Breast epithelium (tissue), 4 donors: Measurements from ENCODE around the gene HOOK2. TPM values are rescaled to one million over a fixed set of nuclear protein-coding genes. Genes with fewer than 3 reads are reported as not detected.
A peak's percentile ranks its signal among the peaks of the same experiment; 100 is the strongest.

Experiments used
- DNase-seq, 2 donors: peaks; one replicate each; pipeline ENCODE4 v3.0.0-alpha.2; 2019; ENCODE audit warnings: low spot score in 2 of 2
- H3K27ac ChIP-seq, 2 donors: fragments of 200-600 bp; sonication (generic) in 1 of 2; one replicate each; pipeline ENCODE4 v1.5.1; 2016 to 2019; ENCODE audit warnings: mild to moderate bottlenecking in 1 of 2
- H3K27me3 ChIP-seq, 2 donors: fragments of 200-600 bp; sonication (generic) in 1 of 2; one replicate each; pipeline versions ENCODE4 v1.5.1 to v1.6.0; 2017 to 2019; ENCODE audit warnings: control low read depth in 1 of 2, mild to moderate bottlenecking in 1 of 2
- H3K36me3 ChIP-seq: fragments of 200-600 bp; one replicate; pipeline ENCODE4 v1.5.1; 2019
- H3K4me1 ChIP-seq, 2 donors: fragments of 200-600 bp; sonication (generic); one replicate each; pipeline ENCODE4 v1.5.1; 2016 to 2019; ENCODE audit warnings: control low read depth in 1 of 2
- H3K4me3 ChIP-seq, 3 donors: fragments of 200-600 bp; sonication (generic); 1 replicate in 2 of 3; 2 replicates in 1 of 3; pipeline ENCODE4 v1.5.1; 2016 to 2019; ENCODE audit warnings: mild to moderate bottlenecking in 3 of 3, moderate library complexity in 2 of 3
- H3K9me3 ChIP-seq, 2 donors: fragments of 200-600 bp; sonication (generic) in 1 of 2; one replicate each; pipeline ENCODE4 v1.5.1; 2016 to 2019; ENCODE audit warnings: control low read depth in 1 of 2
- CTCF ChIP-seq, 3 donors: fragments of 450-650 bp; IDR thresholded peaks; one replicate each; pipeline ENCODE4 v1.5.1; 2016 to 2017; ENCODE audit warnings: antibody characterized with exemption in 3 of 3, mild to moderate bottlenecking in 3 of 3, moderate library complexity in 3 of 3
- POLR2A ChIP-seq: fragments of 450-650 bp; IDR thresholded peaks from one replicate; pipeline ENCODE4 v1.6.1; 2016; ENCODE audit warnings: antibody characterized with exemption, mild to moderate bottlenecking, moderate library complexity
- POLR2AphosphoS5 ChIP-seq, 3 donors: sonication (generic); formaldehyde crosslinking; IDR thresholded peaks; one replicate each; pipeline ENCODE4 v1.6.1; 2017; ENCODE audit warnings: antibody characterized with exemption in 3 of 3
- intact Hi-C: fragments of 100-400 bp; cut with DNase I; formaldehyde crosslinking; loops from one replicate; pipeline ENCODE4 v1.15.1; 2023; ENCODE audit warnings: low total_unique reads
- total RNA-seq, 3 donors: library from RNA; depleted of rRNA; stranded (reverse); fragments of >200 nt; gene quantifications; one replicate each; pipeline ENCODE4 v1.1.0, GENCODE V29; 2016

The HOOK2 gene
- total RNA-seq, 3 donors from 2014 or later, result 45.8 to 101 (median 98.6) TPM

GRCh38 chr19:12789904-12790619 lies 14.7 kb upstream of the HOOK2 start:
- Histone ChIP-seq H3K36me3 (no peaks in the 10 kb centered on the region), H3K4me1 (peaks cover 6 to 29% of the 10 kb centered on the region in 2 donors), H3K4me3 (peak overlapping the region; percentile 92 to 100 (median 95)), H3K27me3 (no peaks in the 10 kb centered on the region), H3K27ac (peak overlapping the region; percentile 98 to 100), H3K9me3 (no peaks in the 10 kb centered on the region)
- intact Hi-C loops, result loop anchor here (2.0 kb wide), 1 partner anchor 13 kb away; no protein-coding TSS in a partner anchor
- peak; percentile 95 to 96 for DNase-seq
- TF ChIP-seq POLR2A (peak; percentile 96), CTCF (IDR thresholded peaks at IDR 0.05) (peak in 1 of 3 donors; percentile 7), POLR2AphosphoS5 (IDR thresholded peaks at IDR 0.05) (peak; percentile 95 to 97 (median 96))

- TF ChIP-seq POLR2AphosphoS5 (IDR thresholded peaks at IDR 0.05) (peak in 1 of 3 donors; percentile 17), POLR2A (no peak), CTCF (IDR thresholded peaks at IDR 0.05) (no peak)
- peak overlapping the region; percentile 92 to 100 (median 95) for H3K4me3 ChIP-seq
- H3K27ac ChIP-seq, result peak overlapping the region; percentile 98 to 100
- H3K4me1 ChIP-seq, result peaks cover 6 to 35% of the 10 kb centered on the region in 2 donors
- intact Hi-C loops, result no loop called here
- no peak for DNase-seq
- H3K36me3 ChIP-seq, result no peaks in the 10 kb centered on the region
- H3K27me3 ChIP-seq, result no peaks in the 10 kb centered on the region
- no peaks in the 10 kb centered on the region for H3K9me3 ChIP-seq
These were observed 13.9 kb upstream of the HOOK2 start for GRCh38 chr19:12789098-12789903.

- Histone ChIP-seq H3K27ac (peak overlapping the region; percentile 98 to 100), H3K36me3 (no peaks in the 10 kb centered on the region), H3K4me1 (peaks cover 12 to 40% of the 10 kb centered on the region in 2 donors), H3K27me3 (no peaks in the 10 kb centered on the region), H3K4me3 (peak overlapping the region; percentile 92 to 100 (median 95)), H3K9me3 (no peaks in the 10 kb centered on the region)
- peak in 1 of 2 donors; percentile 72 for DNase-seq
- peak in 2 of 3 donors; percentile 12 to 18 for TF ChIP-seq POLR2AphosphoS5 (IDR thresholded peaks at IDR 0.05)
- TF ChIP-seq POLR2A, result no peak
- TF ChIP-seq CTCF (IDR thresholded peaks at IDR 0.05), result no peak
- intact Hi-C loops, result no loop called here
These were observed 13.3 kb upstream of the HOOK2 start for GRCh38 chr19:12788682-12789097.

- DNase-seq, result no peak
- TF ChIP-seq CTCF (IDR thresholded peaks at IDR 0.05), result no peak
- TF ChIP-seq POLR2A, result no peak
- no peak for TF ChIP-seq POLR2AphosphoS5 (IDR thresholded peaks at IDR 0.05)
- Histone ChIP-seq H3K27me3 (no peaks in the 10 kb centered on the region), H3K4me1 (peaks cover 17 to 44% of the 10 kb centered on the region in 2 donors), H3K4me3 (peak overlapping the region; percentile 92 to 100 (median 95)), H3K9me3 (no peaks in the 10 kb centered on the region), H3K36me3 (no peaks in the 10 kb centered on the region), H3K27ac (peak overlapping the region; percentile 98 to 100)
- intact Hi-C loops, result no loop called here
These were observed 12.8 kb upstream of the HOOK2 start for GRCh38 chr19:12788042-12788681.
